Fibroblast of villous mesenchyme (primary cell): ENCODE measurements around the gene KCNMA1. TPM values are rescaled to one million over a fixed set of nuclear protein-coding genes. Genes with fewer than 3 reads are reported as not detected.

Experiments used
- DNase-seq: peaks from one replicate; pipeline ENCODE4 v3.0.0-alpha.2; 2010; ENCODE audit warnings: low read depth
- H3K4me3 ChIP-seq: 2 replicates; pipeline ENCODE4 v1.5.1; 2011; ENCODE audit warnings: low read depth, mild to moderate bottlenecking, low read length
- CTCF ChIP-seq: IDR thresholded peaks from 2 replicates; pipeline ENCODE4 v1.5.1; 2012; ENCODE audit warnings: low read depth, mild to moderate bottlenecking, low read length; ENCODE audit not compliant: insufficient read depth
- total RNA-seq: library from RNA; depleted of rRNA; stranded (reverse); fragments of >200 nt; gene quantifications from 2 replicates; pipeline ENCODE4 v1.2.3, GENCODE V29; 2012

Gene KCNMA1
- total RNA-seq, 1 donor, result 36.7 TPM

GRCh38 chr10:77156406-77156879, 481.2 kb downstream of the KCNMA1 start:
- TF ChIP-seq CTCF, result no peak
- no peak overlapping the region for H3K4me3 ChIP-seq
- peak; percentile 74 for DNase-seq

DNA sequence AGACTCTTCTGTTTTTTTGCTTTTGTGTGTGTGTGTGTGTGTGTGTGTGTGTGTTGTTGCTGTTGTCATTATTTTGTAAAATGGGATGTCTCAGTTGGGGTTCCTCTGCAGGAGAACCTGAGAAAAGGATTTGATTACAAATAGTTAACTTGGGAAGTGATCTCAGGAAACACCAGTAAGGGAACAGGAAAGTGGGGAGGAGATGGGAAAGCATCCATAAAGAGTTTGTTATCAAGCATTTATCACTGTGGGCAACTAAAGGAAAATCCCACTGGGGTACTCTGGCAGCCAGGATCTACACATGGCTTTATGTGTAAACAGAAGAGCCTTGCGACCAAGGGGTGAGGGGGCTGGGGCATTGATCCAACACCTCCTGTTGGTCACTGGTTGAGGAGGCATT, 485.4 kb downstream of the KCNMA1 start:
- DNase-seq, result no peak
- no peak overlapping the region for H3K4me3 ChIP-seq
- TF ChIP-seq CTCF, result no peak

- DNase-seq, result no peak
- H3K4me3 ChIP-seq, result no peak overlapping the region
- no peak for TF ChIP-seq CTCF
Measured at GRCh38 chr10:77151408-77151807, 486.2 kb downstream of the KCNMA1 start.

DNA sequence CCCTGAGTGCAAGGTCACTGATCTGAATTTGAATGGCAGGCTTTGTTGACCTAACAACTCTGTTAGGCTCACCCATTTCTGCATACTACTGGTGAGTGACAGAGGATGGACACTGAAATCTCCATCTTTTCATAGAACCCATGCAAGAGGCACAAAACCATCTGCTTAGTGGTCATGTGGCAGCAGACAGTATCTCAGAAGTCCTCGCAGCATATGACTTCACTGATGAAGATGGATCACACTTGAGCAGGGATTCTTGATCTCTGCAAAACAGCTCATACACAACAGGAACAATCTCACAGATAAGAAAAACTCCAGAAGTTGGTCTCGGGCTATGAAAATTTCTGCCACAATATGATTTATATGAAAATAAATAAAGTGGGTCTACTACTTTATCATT, 487.9 kb downstream of the KCNMA1 start:
- DNase-seq, result no peak
- no peak overlapping the region for H3K4me3 ChIP-seq
- TF ChIP-seq CTCF, result no peak

- no peak overlapping the region for H3K4me3 ChIP-seq
- DNase-seq, result no peak
- no peak for TF ChIP-seq CTCF
Measured at GRCh38 chr10:77149001-77149400, 488.6 kb downstream of the KCNMA1 start.

DNA sequence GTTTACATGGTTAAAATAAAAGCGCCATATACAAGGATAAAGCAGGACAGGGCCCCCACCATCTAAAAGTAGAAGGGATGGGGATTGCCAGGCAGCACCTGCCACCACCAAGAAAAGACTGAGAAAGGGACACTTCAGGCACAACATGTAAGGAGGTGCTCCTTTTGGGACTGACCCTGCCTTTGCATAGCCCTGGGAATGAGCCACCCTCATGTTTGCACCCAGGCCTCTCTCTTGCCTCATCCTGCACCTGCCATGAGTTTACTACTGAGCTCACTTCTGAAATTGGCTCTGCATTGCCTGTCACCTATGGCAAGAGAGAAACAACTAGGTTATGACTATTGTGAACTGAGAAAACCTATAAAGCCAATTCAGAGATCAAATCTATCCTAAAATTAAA, 489.7 kb downstream of the KCNMA1 start:
- TF ChIP-seq CTCF, result no peak

GRCh38 chr10:77146712-77147336, 490.8 kb downstream of the KCNMA1 start:
- no peak for TF ChIP-seq CTCF
- DNase-seq, result no peak
- H3K4me3 ChIP-seq, result no peak overlapping the region

More for the DNA sequence above, 489.7 kb downstream of the KCNMA1 start:
- DNase-seq, result no peak
- H3K4me3 ChIP-seq, result no peak overlapping the region
